Posterior vena cava (tissue), 2 donors: Measurements from ENCODE around the gene LMX1A. TPM values are rescaled to one million over a fixed set of nuclear protein-coding genes. Genes with fewer than 3 reads are reported as not detected.

Source experiments
- DNase-seq: peaks from one replicate; pipeline ENCODE4 v3.0.0-alpha.2; 2020; ENCODE audit warnings: low spot score
- intact Hi-C, 2 donors: fragments of 100-400 bp; cut with DNase I; formaldehyde crosslinking; loops; one replicate each; pipeline versions ENCODE4 v1.14.1 to v1.14.2; 2022 to 2023
- total RNA-seq, 2 donors: library from RNA; stranded (reverse); fragmentation: NEBNext Ultra II Directional; extraction: Animal tissue kit (Norgen Biotek cat#: 25700); gene quantifications; one replicate each; pipeline ENCODE4 v1.2.1, GENCODE V29; 2021
- donor health status: DM: yes; HTN: yes; CAD: no.
- donor health status: DM: yes; HTN: yes; CAD: no.

Gene LMX1A
- total RNA-seq, 2 donors from 2014 or later = 0.19 to 0.79 TPM

DNA sequence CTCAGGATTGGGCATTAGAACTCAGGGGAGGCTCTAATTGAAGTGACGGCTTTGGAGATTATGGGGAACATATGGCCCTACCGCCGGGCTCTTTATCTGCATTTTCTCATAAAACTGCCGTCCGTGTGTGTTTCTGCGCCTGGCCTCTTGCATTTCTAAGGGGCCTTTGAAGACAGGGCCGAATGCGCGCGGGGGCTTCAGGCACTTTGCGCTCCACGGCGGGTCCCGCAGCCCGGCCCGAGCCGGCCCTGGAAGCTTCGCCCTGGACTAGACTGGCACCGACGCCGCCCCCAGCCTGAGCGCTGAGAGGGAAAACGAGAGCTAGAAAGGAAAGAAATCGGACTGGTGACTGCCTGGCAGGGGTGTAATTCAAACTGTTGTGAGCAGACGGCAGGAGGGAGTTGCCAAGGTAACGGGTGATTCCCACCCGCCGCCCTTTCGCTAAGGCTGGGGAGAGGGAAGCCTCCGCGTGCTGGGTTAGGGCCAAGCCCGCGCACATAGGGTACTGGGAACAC lies 120.7 kb downstream of the LMX1A start:
- DNase-seq = peak; percentile 82
- intact Hi-C loops = no loop called here

DNA sequence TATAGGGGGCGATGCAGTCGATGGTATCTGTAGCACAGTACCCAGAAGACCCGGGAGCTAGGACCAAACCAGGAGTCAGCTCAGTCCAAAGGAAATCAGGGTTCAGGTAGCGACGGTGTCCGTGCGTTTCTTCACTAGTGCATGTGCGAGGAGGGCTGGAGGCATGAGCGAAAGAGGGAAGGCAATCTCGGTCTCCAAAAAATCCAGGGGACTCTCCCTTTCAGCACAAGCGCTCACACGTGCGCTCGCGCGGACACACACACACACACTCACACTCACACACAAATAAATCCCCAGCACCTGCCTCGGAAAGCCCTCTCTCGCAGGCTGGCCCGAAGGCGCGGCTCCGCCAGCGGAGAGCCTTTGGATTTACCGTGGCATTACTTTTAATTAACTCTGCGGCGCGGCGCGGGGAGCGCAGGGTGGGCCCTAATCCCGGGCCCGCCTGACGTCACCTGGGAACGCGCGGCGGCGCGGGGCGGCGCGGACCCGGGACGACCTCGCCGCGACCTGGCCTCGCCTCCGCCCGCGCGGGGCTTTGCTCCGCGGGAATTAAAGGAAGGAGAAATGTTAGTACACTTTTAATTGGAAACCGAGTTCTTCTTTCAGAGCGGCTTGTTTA lies 121.2 kb downstream of the LMX1A start:
- intact Hi-C loops = no loop called here
- DNase-seq = no peak

GRCh38 chr1:165234149-165234548 lies 122.4 kb downstream of the LMX1A start:
- intact Hi-C loops = no loop called here
- DNase-seq = no peak

- DNase-seq = no peak
Observed at GRCh38 chr1:165228676-165229075, 127.8 kb downstream of the LMX1A start.

GRCh38 chr1:165228111-165228655 lies 128.3 kb downstream of the LMX1A start:
- no peak for DNase-seq
- intact Hi-C loops = no loop called here

More at GRCh38 chr1:165228676-165229075, 127.8 kb downstream of the LMX1A start:
- intact Hi-C loops = no loop called here

- DNase-seq = no peak
- intact Hi-C loops = no loop called here
Observed at GRCh38 chr1:165226326-165226725, 130.2 kb downstream of the LMX1A start.

GRCh38 chr1:165225650-165226049 lies 130.9 kb downstream of the LMX1A start:
- DNase-seq = no peak
- intact Hi-C loops = no loop called here

DNA sequence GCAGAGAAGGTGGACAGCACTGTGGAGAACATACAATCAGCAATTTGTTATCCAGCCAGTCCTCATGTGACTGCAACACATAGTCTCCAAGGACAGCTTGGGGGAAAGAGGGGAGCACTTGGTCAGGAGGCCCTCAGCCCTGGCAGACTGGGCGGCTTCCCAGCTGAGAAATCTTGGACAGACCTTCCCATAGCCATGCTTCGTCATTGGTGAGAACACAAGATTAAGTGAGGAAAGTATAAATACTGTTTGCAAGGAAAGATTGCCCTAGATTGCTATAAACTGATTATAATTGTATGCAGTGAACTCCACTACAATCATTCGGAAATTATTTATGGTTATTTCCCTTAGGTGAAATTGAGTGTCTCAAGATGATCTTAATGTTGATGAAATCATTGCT lies 131.5 kb downstream of the LMX1A start:
- intact Hi-C loops = no loop called here

GRCh38 chr1:165224504-165224903 lies 132.0 kb downstream of the LMX1A start:
- intact Hi-C loops = no loop called here
- no peak for DNase-seq

More for the DNA sequence above, 131.5 kb downstream of the LMX1A start:
- no peak for DNase-seq

DNA sequence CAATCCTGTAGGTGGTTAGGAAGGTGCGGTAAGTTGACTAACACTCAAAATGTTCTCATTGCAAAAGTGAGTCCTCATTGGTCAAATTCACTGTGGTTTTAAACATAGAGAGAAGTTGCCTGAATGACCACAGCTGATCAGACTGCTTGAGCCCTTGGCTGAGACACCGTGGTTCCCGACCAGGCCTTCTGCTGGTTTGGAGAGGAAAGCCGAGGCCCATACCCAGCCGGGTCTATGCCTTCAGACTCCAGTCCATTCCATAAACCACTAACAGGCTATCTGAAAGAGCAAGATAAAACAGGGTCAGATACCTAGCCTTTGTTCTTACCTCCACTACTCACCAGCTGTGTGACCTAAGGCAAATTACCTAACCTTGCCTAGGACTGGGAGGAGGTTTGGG lies 133.9 kb downstream of the LMX1A start:
- intact Hi-C loops = loop anchor here in 1 of 2 donors (2.0 kb wide), 1 partner anchor 66 kb away; no protein-coding TSS in a partner anchor
- DNase-seq = no peak

DNA sequence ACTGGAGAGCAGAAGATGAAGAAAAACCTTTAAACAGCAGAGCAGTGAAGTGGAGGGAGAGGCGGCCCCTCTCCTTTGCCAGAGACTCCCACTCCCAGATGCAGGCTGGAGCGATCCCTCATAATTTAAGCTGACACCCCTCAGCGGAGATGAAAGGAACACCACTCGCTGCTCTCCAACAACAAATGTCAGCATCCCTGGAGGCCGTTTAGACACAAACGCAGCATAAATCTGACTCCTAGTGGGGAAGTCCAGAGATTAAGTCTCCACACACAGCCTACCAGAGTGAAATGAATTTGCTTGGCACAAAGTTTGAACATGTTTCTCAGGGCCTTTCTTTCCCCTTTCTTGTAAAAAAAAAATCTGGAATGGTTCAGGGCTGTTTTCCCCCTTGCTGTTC lies 137.8 kb downstream of the LMX1A start:
- DNase-seq = no peak
- intact Hi-C loops = no loop called here

- intact Hi-C loops = no loop called here
- no peak for DNase-seq
Observed at GRCh38 chr1:165217958-165218357, 138.6 kb downstream of the LMX1A start.

- no peak for DNase-seq
- intact Hi-C loops = no loop called here
Observed at GRCh38 chr1:165216254-165216653, 140.3 kb downstream of the LMX1A start.

- intact Hi-C loops = no loop called here
- no peak for DNase-seq
Observed at GRCh38 chr1:165215676-165216075, 140.8 kb downstream of the LMX1A start.

DNA sequence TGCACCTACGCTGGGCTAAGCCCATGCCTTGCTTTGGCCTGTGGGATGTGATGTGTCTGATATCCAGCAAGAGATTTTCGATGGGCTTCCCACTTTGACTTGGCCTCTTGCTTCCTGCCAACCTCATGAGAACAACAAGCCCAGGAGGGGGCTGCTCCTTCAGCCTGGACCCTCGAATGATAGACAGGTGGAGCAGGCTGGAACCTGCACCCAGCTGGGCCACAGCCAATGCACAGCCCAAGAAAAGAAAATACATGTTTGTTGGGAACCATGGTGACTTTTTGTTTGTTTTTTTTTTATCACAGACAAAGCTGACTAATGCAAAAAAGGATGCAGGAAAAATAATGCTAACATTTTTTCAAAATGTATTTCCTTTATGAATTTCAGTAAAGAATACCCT lies 144.3 kb downstream of the LMX1A start:
- DNase-seq = no peak
- intact Hi-C loops = no loop called here

GRCh38 chr1:165207853-165208515 lies 148.5 kb downstream of the LMX1A start:
- no peak for DNase-seq
- intact Hi-C loops = no loop called here

GRCh38 chr1:165205145-165205544 lies 151.4 kb downstream of the LMX1A start:
- intact Hi-C loops = loop anchor here in 1 of 2 donors (2.0 kb wide), 1 partner anchor 48 kb away; no protein-coding TSS in a partner anchor
- no peak for DNase-seq

DNA sequence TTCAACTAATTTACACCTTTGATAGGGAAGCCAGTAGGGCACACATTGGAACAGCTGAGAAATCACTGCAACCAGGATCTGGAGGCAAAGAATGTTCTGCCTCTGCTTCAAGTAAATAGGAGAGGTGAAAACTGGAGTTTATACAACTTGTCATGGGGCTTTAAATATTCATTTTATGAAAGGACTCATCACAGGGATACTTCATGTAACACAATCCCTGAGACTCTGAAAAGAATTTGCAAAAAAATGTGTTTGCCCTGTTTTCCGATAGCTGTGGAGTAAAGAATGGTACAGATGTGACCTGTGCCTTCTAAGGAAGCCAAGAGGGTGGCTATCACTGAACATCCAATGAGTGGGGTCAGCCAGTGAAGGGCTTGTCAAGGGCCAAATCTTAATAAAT lies 152.0 kb downstream of the LMX1A start:
- DNase-seq = no peak
- intact Hi-C loops = loop anchor here in 1 of 2 donors (2.0 kb wide), 1 partner anchor 48 kb away; no protein-coding TSS in a partner anchor

DNA sequence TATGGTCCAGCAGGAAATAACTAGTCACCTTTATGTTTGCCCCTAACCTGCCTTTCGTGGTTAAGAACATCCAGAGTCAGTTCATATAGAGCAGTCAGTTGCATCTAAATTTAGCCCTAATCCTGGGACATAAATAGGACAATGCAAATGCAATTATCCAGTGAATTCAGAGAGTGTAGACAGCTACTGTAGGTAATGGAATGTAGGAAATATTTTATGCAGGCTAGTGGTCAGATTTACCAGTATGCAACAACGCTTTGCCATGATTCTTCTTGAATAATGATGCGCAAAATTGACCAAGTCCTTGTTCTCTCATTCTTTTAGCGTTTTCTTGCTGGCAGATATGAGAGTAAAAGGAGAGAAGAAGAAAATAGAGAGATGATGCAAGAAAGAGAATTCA lies 165.4 kb downstream of the LMX1A start:
- no peak for DNase-seq

DNA sequence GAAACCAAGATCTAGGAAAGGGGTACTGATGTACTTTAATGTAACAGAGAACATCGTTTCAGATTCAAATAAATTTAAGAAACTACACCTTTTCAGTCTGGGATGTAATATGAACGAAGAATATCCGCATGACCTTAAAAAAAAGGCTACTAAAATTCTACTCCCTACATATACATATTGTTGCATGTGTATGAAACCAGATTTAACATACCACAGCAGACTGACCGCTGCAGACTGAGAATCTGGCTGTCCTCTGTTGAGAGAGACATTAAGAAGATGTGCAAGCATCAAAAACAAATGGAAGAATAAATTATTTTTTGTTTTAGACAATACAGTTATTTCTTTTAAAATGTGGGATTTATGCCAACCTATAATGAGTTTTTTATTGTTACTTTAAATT lies 166.6 kb downstream of the LMX1A start:
- DNase-seq = no peak
- intact Hi-C loops = no loop called here

More for the DNA sequence above, 165.4 kb downstream of the LMX1A start:
- intact Hi-C loops = no loop called here
